GM19240 (cell line): ENCODE data around the gene EVX1.

ENCODE experiments used
- DNase-seq: peaks from one replicate; pipeline ENCODE4 v3.0.0; 2011; ENCODE audit warnings: low spot score; ENCODE audit not compliant: insufficient read length

Gene EVX1

GRCh38 chr7:27205325-27206280 is 37.0 kb upstream of the EVX1 start:
- DNase-seq: no peak

GRCh38 chr7:27207348-27207985 is 35.1 kb upstream of the EVX1 start:
- no peak for DNase-seq

GRCh38 chr7:27208998-27209397 is 33.6 kb upstream of the EVX1 start:
- DNase-seq: no peak

GRCh38 chr7:27209933-27210440 is 32.6 kb upstream of the EVX1 start:
- DNase-seq: no peak

GRCh38 chr7:27210441-27211083 is 32.0 kb upstream of the EVX1 start:
- DNase-seq: no peak

GRCh38 chr7:27211084-27211446 is 31.5 kb upstream of the EVX1 start:
- DNase-seq: no peak

GRCh38 chr7:27211764-27212204 is 30.8 kb upstream of the EVX1 start:
- no peak for DNase-seq

- DNase-seq: no peak
Observed at GRCh38 chr7:27212497-27213432, 29.8 kb upstream of the EVX1 start.

- DNase-seq: no peak
Observed at GRCh38 chr7:27213433-27214238, 29.0 kb upstream of the EVX1 start.

GRCh38 chr7:27214239-27214950 is 28.2 kb upstream of the EVX1 start:
- DNase-seq: no peak

GRCh38 chr7:27215356-27215755 is 27.2 kb upstream of the EVX1 start:
- DNase-seq: no peak

GRCh38 chr7:27217951-27218350 is 24.7 kb upstream of the EVX1 start:
- no peak for DNase-seq

- DNase-seq: no peak
Observed at GRCh38 chr7:27219821-27220220, 22.8 kb upstream of the EVX1 start.

- no peak for DNase-seq
Observed at GRCh38 chr7:27220440-27220955, 22.1 kb upstream of the EVX1 start.

GRCh38 chr7:27221201-27221797 is 21.3 kb upstream of the EVX1 start:
- DNase-seq: no peak

- no peak for DNase-seq
Observed at GRCh38 chr7:27223941-27224575, 18.5 kb upstream of the EVX1 start.

GRCh38 chr7:27224983-27225934 is 17.3 kb upstream of the EVX1 start:
- no peak for DNase-seq
